HUES6 (cell line): ENCODE results near the gene YWHAQ.

Experiments used
- H3K27ac ChIP-seq: 2 replicates; pipeline ENCODE4 v1.7.0; 2013; ENCODE audit warnings: low read depth, mild to moderate bottlenecking, low read length, inconsistent platforms
- H3K27me3 ChIP-seq: 2 replicates; pipeline ENCODE4 v1.6.1; 2013; ENCODE audit warnings: low read length; ENCODE audit not compliant: control insufficient read depth, insufficient read depth
- H3K36me3 ChIP-seq: 2 replicates; pipeline ENCODE4 v1.6.1; 2013; ENCODE audit warnings: low read length; ENCODE audit not compliant: control insufficient read depth, insufficient read depth
- H3K4me1 ChIP-seq: 2 replicates; pipeline ENCODE4 v1.6.1; 2013; ENCODE audit warnings: low read length; ENCODE audit not compliant: control insufficient read depth, insufficient read depth
- H3K4me3 ChIP-seq: 2 replicates; pipeline ENCODE4 v1.5.1; 2013; ENCODE audit warnings: low read depth, low read length
- H3K9ac ChIP-seq: one replicate; pipeline ENCODE4 v1.6.1; 2013; ENCODE audit warnings: mild to moderate bottlenecking, low read length
- H3K9me3 ChIP-seq: 2 replicates; pipeline ENCODE4 v1.6.1; 2013; ENCODE audit warnings: low read depth, low read length; ENCODE audit not compliant: control insufficient read depth, insufficient read depth

The YWHAQ gene

DNA sequence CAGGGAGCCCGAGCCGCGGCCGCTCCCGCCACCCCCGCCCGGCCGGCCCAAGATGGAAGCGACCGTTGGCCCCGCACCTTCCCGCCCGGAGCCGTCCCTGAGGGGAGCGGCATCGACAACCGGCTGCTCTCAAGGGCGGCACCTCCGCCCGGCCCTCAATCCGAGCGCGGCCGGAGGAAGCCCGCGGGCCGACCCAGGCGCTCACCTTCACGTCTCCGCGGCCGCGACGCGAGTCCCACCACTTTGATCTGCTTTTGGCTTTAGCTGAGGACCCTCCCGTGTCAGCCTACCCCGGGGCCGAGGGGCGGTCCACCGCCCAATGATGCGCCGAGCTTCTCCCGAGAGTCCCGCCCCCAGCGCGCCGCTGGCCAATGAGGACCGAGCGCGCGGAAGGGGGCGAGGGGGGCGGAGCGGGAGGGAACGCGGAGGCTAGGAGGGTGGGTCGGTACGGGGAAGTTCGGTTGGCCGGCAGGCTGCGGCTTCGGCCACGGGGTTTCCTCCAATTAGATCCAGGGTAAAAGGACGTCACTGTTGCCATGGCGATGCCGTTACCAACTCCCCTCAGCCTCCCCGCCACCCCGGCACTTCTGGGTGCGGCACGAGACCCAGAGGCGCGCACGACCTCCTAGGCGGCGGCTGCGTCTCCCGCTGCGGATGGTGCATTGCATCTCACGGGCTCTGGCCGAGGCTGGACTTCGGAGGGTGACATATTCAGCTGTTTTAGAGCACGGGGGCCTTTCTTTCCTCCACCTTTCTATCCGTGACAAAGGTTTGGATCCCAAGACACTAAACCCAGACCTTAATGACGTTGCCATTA is at the start of gene YWHAQ:
Gene YWHAQ, minus strand, starts transcription at position 262 of the 817 bp plus-strand sequence. CDS start 545 bp downstream, outside the sequence.
- peaks cover 15% of the 10 kb centered on the region; the same call in 1 of the 2 replicates for H3K4me1 ChIP-seq
- H3K27me3 ChIP-seq = peaks cover 20% of the 10 kb centered on the region; the same call in 1 of the 2 replicates
- no peaks in the 10 kb centered on the region for H3K9me3 ChIP-seq
- H3K36me3 ChIP-seq = peaks cover 37% of the 10 kb centered on the region
- peak within 1 kb of the TSS; percentile 99 for H3K4me3 ChIP-seq
- peak within 1 kb of the TSS; percentile 100 for H3K9ac ChIP-seq
- H3K27ac ChIP-seq = peak within 1 kb of the TSS; percentile 95

- Histone ChIP-seq H3K4me1 (peaks cover 15% of the 10 kb centered on the region), H3K4me3 (no peak overlapping the region), H3K9ac (no peak overlapping the region), H3K36me3 (no peaks in the 10 kb centered on the region), H3K27me3 (no peaks in the 10 kb centered on the region), H3K27ac (no peak overlapping the region), H3K9me3 (no peaks in the 10 kb centered on the region)
Measured at GRCh38 chr2:9680082-9680481, 49.3 kb upstream of the YWHAQ start.

GRCh38 chr2:9679218-9679617 is 48.4 kb upstream of the YWHAQ start:
- Histone ChIP-seq H3K27ac (no peak overlapping the region), H3K27me3 (no peaks in the 10 kb centered on the region), H3K36me3 (no peaks in the 10 kb centered on the region), H3K9ac (no peak overlapping the region), H3K4me1 (peaks cover 21% of the 10 kb centered on the region), H3K9me3 (no peaks in the 10 kb centered on the region), H3K4me3 (no peak overlapping the region)

GRCh38 chr2:9678544-9678943 is 47.7 kb upstream of the YWHAQ start:
- Histone ChIP-seq H3K27ac (no peak overlapping the region), H3K4me1 (peaks cover 21% of the 10 kb centered on the region), H3K27me3 (no peaks in the 10 kb centered on the region), H3K4me3 (no peak overlapping the region), H3K9ac (no peak overlapping the region), H3K9me3 (no peaks in the 10 kb centered on the region), H3K36me3 (no peaks in the 10 kb centered on the region)

DNA sequence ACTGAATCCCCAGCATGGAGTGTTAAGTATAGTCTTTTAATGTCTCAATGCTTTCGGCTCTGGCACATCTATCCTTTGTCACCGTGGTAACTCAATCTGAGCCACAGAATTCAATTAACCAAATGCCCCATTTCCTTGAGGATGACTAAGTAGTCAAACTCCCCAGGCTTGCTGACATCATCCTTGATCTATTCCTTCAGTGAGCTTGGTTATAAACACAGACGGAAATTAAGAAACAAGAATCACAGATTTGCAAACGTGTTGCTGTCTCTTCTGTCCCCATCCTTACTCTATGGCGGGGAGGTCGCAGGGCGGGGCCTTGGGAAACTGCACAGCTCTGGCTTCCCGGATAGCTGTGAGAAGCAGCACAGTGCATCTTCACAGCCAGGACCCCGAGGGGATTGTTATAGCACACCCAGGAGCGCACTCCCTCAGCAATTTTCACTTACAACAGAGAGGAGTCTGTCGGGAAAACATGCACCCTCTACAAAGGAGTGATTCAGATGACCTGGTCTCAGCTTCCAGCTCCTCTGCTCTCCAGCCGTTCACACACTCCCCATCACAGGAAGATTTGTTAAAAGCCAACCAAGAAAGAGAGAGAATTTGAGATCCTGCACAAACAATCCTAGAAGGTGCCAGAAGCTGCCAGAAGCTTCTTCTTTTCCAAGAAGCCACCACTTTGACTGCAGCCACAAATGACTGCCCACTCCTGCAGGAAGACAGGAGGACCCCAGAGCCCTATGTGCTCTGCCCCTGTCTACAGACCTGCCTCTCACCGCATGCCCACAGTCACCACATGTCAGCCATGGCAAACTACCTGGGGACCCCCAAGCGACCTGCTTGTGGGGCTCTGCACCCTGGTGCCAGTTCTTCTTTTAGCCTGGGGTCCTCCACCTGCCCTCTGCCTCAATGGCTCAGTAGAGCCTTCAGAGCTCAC is 44.9 kb upstream of the YWHAQ start:
- no peaks in the 10 kb centered on the region for H3K27me3 ChIP-seq
- no peak overlapping the region for H3K4me3 ChIP-seq
- peak overlapping the region; percentile 8 for H3K9ac ChIP-seq
- H3K27ac ChIP-seq = no peak overlapping the region
- H3K4me1 ChIP-seq = peaks cover 21% of the 10 kb centered on the region
- H3K36me3 ChIP-seq = no peaks in the 10 kb centered on the region
- H3K9me3 ChIP-seq = no peaks in the 10 kb centered on the region

DNA sequence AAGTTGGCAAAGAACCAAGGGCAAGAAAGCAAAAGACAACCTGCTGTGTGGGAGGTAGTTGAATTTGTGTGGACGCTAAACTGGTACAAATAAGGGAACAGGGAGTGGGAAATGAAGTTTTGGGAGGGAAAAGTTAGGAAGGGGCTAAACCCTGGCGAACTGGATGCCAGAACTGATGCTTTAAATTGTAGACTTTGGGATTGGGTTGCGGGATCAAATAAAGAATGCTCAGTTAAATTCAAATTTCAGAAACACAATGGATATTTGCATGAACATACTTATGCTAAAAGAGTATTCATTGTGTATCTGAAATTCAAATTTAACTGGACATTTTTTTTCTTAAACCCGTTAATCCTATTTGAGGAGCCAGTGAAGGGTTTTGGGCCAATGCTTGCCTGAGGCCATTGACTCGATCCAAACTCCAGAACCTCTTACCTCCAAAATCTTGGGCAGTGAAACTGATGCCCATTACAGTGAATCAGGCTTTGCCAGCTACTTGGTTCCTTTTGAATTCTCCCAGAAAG is 44.2 kb upstream of the YWHAQ start:
- H3K27me3 ChIP-seq = no peaks in the 10 kb centered on the region
- H3K4me1 ChIP-seq = peaks cover 21% of the 10 kb centered on the region
- H3K9ac ChIP-seq = no peak overlapping the region
- H3K36me3 ChIP-seq = no peaks in the 10 kb centered on the region
- H3K27ac ChIP-seq = no peak overlapping the region
- H3K9me3 ChIP-seq = no peaks in the 10 kb centered on the region
- H3K4me3 ChIP-seq = no peak overlapping the region

DNA sequence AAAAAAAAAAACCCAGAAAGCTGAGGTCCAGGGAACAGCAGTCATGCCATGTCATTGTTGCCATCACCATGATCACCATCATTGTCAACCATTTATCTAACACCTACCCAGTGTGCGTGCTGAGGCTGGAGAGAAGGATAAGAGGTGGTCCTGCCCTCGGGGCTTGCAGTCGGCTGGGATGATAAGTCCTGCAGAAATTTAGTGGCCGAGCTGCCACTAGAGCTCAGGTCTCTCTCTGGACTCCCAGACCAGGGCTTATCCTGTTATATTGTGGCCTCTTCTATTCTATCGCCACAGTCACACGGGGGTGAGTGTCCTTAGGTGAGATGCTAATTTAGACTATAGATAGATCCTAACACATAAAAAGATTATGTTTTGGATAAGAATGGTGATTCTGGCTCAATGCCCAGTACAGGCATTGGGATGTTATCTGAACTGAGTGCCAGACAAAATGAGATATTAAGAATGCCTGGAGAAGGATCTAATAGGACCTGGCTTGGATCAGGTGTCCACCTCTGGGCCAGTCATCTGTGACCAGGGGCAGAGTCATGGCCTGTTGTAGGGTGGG is 43.2 kb upstream of the YWHAQ start:
- Histone ChIP-seq H3K27me3 (no peaks in the 10 kb centered on the region), H3K9ac (no peak overlapping the region), H3K9me3 (no peaks in the 10 kb centered on the region), H3K27ac (no peak overlapping the region), H3K4me1 (peaks cover 21% of the 10 kb centered on the region), H3K36me3 (no peaks in the 10 kb centered on the region), H3K4me3 (no peak overlapping the region)

DNA sequence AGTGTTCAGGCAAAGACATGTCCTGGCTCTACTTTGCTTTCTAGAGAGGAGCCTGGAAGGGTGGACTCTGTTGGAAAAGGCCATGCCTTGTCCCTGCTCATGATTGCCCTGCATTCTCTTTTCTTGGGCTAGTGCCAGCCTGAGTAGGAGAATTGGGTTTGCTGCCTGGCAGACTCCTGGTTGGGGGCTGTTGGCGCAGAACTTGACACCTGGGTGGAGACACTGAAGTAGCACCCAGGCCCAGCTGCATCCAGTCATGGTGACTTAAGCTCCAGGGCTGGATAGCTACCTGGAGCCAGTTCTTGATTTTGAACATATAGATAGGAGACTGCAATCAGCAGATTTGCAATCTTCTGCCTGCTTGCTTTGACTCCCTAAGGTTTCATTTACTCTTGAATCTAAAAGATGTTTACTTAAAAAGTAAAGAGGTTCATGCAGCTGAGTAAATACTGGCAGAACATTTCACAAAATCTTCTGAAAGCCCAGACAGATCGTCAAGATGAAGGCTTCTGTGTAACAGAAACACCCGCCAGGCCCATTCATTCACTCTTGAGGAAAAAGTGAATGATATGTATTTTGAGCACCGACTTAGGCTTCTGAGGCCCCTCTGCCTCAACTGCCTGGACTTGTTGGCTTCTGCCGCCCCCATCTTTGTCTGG is 38.0 kb upstream of the YWHAQ start:
- Histone ChIP-seq H3K4me3 (no peak overlapping the region), H3K27ac (no peak overlapping the region), H3K4me1 (no peaks in the 10 kb centered on the region)

GRCh38 chr2:9667826-9668225 is 37.0 kb upstream of the YWHAQ start:
- Histone ChIP-seq H3K27me3 (no peaks in the 10 kb centered on the region), H3K36me3 (no peaks in the 10 kb centered on the region), H3K4me3 (no peak overlapping the region), H3K4me1 (no peaks in the 10 kb centered on the region), H3K27ac (no peak overlapping the region), H3K9ac (no peak overlapping the region), H3K9me3 (no peaks in the 10 kb centered on the region)

More for the DNA sequence above, 38.0 kb upstream of the YWHAQ start:
- Histone ChIP-seq H3K9me3 (no peaks in the 10 kb centered on the region), H3K27me3 (no peaks in the 10 kb centered on the region), H3K9ac (no peak overlapping the region), H3K36me3 (no peaks in the 10 kb centered on the region)

DNA sequence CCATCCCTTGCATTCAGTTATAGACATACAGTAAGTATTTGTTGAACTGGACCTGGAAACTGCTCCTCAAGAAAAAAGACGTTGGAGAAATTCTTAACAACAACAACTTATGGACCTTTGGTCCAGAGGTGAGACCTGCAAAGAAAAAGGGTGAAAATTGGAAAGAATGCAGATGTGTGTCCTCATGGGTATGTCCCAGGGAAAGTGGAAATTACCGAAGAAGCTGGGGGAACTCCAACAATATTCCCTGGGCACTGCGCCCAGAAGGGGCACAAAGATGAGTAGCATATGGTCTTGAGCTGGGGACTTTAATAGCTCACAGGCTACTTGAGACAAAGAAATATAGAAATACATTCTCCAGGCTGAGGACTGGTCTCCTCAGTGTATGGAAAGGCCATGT is 35.5 kb upstream of the YWHAQ start:
- Histone ChIP-seq H3K4me3 (no peak overlapping the region), H3K27ac (no peak overlapping the region), H3K9ac (no peak overlapping the region)

More for the DNA sequence above, 35.5 kb upstream of the YWHAQ start:
- no peaks in the 10 kb centered on the region for H3K9me3 ChIP-seq
- no peaks in the 10 kb centered on the region for H3K27me3 ChIP-seq
- H3K36me3 ChIP-seq = no peaks in the 10 kb centered on the region
- no peaks in the 10 kb centered on the region for H3K4me1 ChIP-seq
